ENCODE measurements around the gene PCDHGA5.

The PCDHGA5 gene

GRCh38 chr5:141355641-141356040 is 8.3 kb upstream of the PCDHGA5 start:
- TF ChIP-seq CTCF (IDR thresholded peaks at IDR 0.05; ENCODE audit: poor library complexity, severe bottlenecking) = no peak
- no peak for DNase-seq (ENCODE audit: low spot score)
- peaks cover 3% of the 10 kb centered on the region for H3K4me1 ChIP-seq (ENCODE audit: insufficient read depth, poor library complexity, severe bottlenecking)
- H3K27me3 ChIP-seq (ENCODE audit: insufficient read depth, poor library complexity, severe bottlenecking) = peaks cover 83% of the 10 kb centered on the region
- H3K36me3 ChIP-seq (ENCODE audit: low read depth) = no peaks in the 10 kb centered on the region
- no peak for ATAC-seq (ENCODE audit: low read depth)
- no peak overlapping the region for H3K27ac ChIP-seq (ENCODE audit: poor library complexity, severe bottlenecking)
- no peaks in the 10 kb centered on the region for H3K9me3 ChIP-seq (ENCODE audit: severe bottlenecking)
- H3K4me3 ChIP-seq (ENCODE audit: severe bottlenecking) = no peak overlapping the region

- H3K4me3 ChIP-seq (ENCODE audit: severe bottlenecking) = no peak overlapping the region
- H3K9me3 ChIP-seq (ENCODE audit: severe bottlenecking) = no peaks in the 10 kb centered on the region
- H3K36me3 ChIP-seq (ENCODE audit: low read depth) = no peaks in the 10 kb centered on the region
Observed at GRCh38 chr5:141356133-141356532, 7.8 kb upstream of the PCDHGA5 start.

GRCh38 chr5:141356950-141357349 is 7.0 kb upstream of the PCDHGA5 start:
- Histone ChIP-seq H3K4me3 (ENCODE audit: severe bottlenecking) (no peak overlapping the region), H3K4me1 (ENCODE audit: insufficient read depth, poor library complexity, severe bottlenecking) (peaks cover 3% of the 10 kb centered on the region), H3K27ac (ENCODE audit: poor library complexity, severe bottlenecking) (no peak overlapping the region), H3K27me3 (ENCODE audit: insufficient read depth, poor library complexity, severe bottlenecking) (peaks cover 84% of the 10 kb centered on the region), H3K36me3 (ENCODE audit: low read depth) (no peaks in the 10 kb centered on the region), H3K9me3 (ENCODE audit: severe bottlenecking) (no peaks in the 10 kb centered on the region)
- DNase-seq (ENCODE audit: low spot score) (no peak), ATAC-seq (ENCODE audit: low read depth) (no peak)
- TF ChIP-seq CTCF (IDR thresholded peaks at IDR 0.05; ENCODE audit: poor library complexity, severe bottlenecking) = no peak

More at GRCh38 chr5:141356133-141356532, 7.8 kb upstream of the PCDHGA5 start:
- no peak for TF ChIP-seq CTCF (IDR thresholded peaks at IDR 0.05; ENCODE audit: poor library complexity, severe bottlenecking)
- no peak for DNase-seq (ENCODE audit: low spot score)
- peaks cover 3% of the 10 kb centered on the region for H3K4me1 ChIP-seq (ENCODE audit: insufficient read depth, poor library complexity, severe bottlenecking)
- no peak overlapping the region for H3K27ac ChIP-seq (ENCODE audit: poor library complexity, severe bottlenecking)
- ATAC-seq (ENCODE audit: low read depth) = no peak
- H3K27me3 ChIP-seq (ENCODE audit: insufficient read depth, poor library complexity, severe bottlenecking) = peaks cover 84% of the 10 kb centered on the region

GRCh38 chr5:141359790-141360426 is 4.1 kb upstream of the PCDHGA5 start, which contains the start of gene PCDHGB2:
PCDHGB2 (plus strand) TSS chr5:141359994; CDS start chr5:141360136, 142 bp downstream.
- ATAC-seq (ENCODE audit: low read depth) (peak; percentile 46; the same call in 1 of the 3 replicates), DNase-seq (ENCODE audit: low spot score) (no peak)
- Histone ChIP-seq H3K27ac (ENCODE audit: poor library complexity, severe bottlenecking) (no peak within 1 kb of the TSS), H3K4me1 (ENCODE audit: insufficient read depth, poor library complexity, severe bottlenecking) (peaks cover 3% of the 10 kb centered on the region), H3K36me3 (ENCODE audit: low read depth) (no peaks in the 10 kb centered on the region), H3K27me3 (ENCODE audit: insufficient read depth, poor library complexity, severe bottlenecking) (peaks cover 91% of the 10 kb centered on the region), H3K4me3 (ENCODE audit: severe bottlenecking) (peak within 1 kb of the TSS; percentile 18), H3K9me3 (ENCODE audit: severe bottlenecking) (peaks cover 12% of the 10 kb centered on the region)
- peak; percentile 60 for TF ChIP-seq CTCF (IDR thresholded peaks at IDR 0.05; ENCODE audit: poor library complexity, severe bottlenecking)

GRCh38 chr5:141360685-141361084 is 3.3 kb upstream of the PCDHGA5 start:
- peaks cover 95% of the 10 kb centered on the region for H3K27me3 ChIP-seq (ENCODE audit: insufficient read depth, poor library complexity, severe bottlenecking)
- ATAC-seq (ENCODE audit: low read depth) = no peak
- peaks cover 3% of the 10 kb centered on the region for H3K4me1 ChIP-seq (ENCODE audit: insufficient read depth, poor library complexity, severe bottlenecking)
- H3K4me3 ChIP-seq (ENCODE audit: severe bottlenecking) = no peak overlapping the region
- H3K9me3 ChIP-seq (ENCODE audit: severe bottlenecking) = peaks cover 18% of the 10 kb centered on the region
- no peaks in the 10 kb centered on the region for H3K36me3 ChIP-seq (ENCODE audit: low read depth)
- TF ChIP-seq CTCF (IDR thresholded peaks at IDR 0.05; ENCODE audit: poor library complexity, severe bottlenecking) = no peak
- no peak overlapping the region for H3K27ac ChIP-seq (ENCODE audit: poor library complexity, severe bottlenecking)
- no peak for DNase-seq (ENCODE audit: low spot score)

Data from RWPE2 (cell line).